ENCODE data around the gene FAM131B. TPM values are rescaled to one million over a fixed set of nuclear protein-coding genes. Genes with fewer than 3 reads are reported as not detected.

FAM131B gene
- total and polyA plus RNA-seq, 2 of the 8 experiments (the other 6 are each of a cell fraction or from before 2014, with no cell fraction given) = 23.1 to 38.2 TPM

DNA sequence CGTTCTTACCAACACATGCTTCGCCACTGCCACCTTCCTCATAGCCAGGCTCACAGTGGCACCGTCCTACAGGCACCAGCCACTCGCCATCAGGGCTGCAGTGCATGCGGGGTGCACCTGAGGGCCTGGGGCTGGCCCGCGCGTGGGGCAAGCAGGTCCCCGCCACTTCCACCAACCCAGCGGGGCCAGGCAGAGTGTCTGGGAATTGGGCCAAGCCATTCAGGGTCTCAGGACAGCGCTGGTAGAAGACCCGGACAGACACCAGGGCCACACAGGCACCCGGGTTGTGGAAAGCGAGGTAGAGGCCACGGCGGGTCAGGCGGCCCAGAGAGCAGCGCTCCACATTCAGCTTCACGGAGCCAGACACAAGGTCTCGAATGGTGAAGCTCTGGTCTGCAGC lies 37.1 kb upstream of the FAM131B start:
- peaks cover 46 to 71% (median 69%) of the 10 kb centered on the region in 4 experiments for H3K36me3 ChIP-seq (ENCODE audit: control insufficient read depth in 2 of 4, insufficient read depth in 4 of 4, low read length in 3 of 4)
- no peak overlapping the region for H3K23ac ChIP-seq (ENCODE audit: insufficient read length)
- H4K5ac ChIP-seq (ENCODE audit: insufficient read length, low read depth, low read length) = no peak overlapping the region
- no peak overlapping the region for H3K56ac ChIP-seq (replicated peaks; ENCODE audit: insufficient read length, low read depth, low read length)
- DNase-seq (ENCODE audit: low read depth in 1 of 2, low spot score in 2 of 2) = no peak
- WGBS, 2 experiments (ENCODE audit: extremely low coverage in 1 of 2, insufficient coverage in 1 of 2, insufficient read length in 1 of 2, insufficient replicate concordance in 2 of 2, low coverage in 1 of 2, low lambda C conversion rate in 2 of 2, missing lambda C conversion rate in 1 of 2) = 89% methylated on average over 20 of the region's 20 CpGs; no CpG with 5 or more reads in 1 of the 2 experiments
- H2BK20ac ChIP-seq (ENCODE audit: low read length) = no peak overlapping the region
- peaks cover 5% of the 10 kb centered on the region; the same call in 1 of the 2 replicates for H3K79me1 ChIP-seq (ENCODE audit: low read depth, low read length)
- no peak overlapping the region for H3K4ac ChIP-seq (replicated peaks; ENCODE audit: insufficient read length, low read depth, low read length)
- POLR2A ChIA-PET (ENCODE audit: partially characterized antibody) = interaction anchor here (1.1 to 25.2 kb wide), 4 partner anchors 9 to 23 kb away, joined by 3 to 518 read pairs (median 146); partner anchors contain the start of genes EPHA1 and ZYX
- no peaks in the 10 kb centered on the region for H3K23me2 ChIP-seq (ENCODE audit: low read depth, low read length)
- no peak overlapping the region for H2AFZ ChIP-seq (ENCODE audit: low read length)
- CTCF ChIA-PET (ENCODE audit: partially characterized antibody) = interaction anchor here (1.2 to 23.5 kb wide), 8 partner anchors 6 to 103 kb away, joined by 3 to 359 read pairs (median 26); partner anchors contain the start of genes EPHA1 and ZYX
- no peak overlapping the region for H4K8ac ChIP-seq (ENCODE audit: extremely low read depth, insufficient read depth, low read length)
- no peaks in the 10 kb centered on the region for H3K4me1 ChIP-seq (replicated peaks in 1 of 4; ENCODE audit: control insufficient read depth in 3 of 4, insufficient read depth in 4 of 4, low read length in 3 of 4)
- no peaks in the 10 kb centered on the region for H3K27me3 ChIP-seq (replicated peaks in 1 of 4; ENCODE audit: control insufficient read depth in 3 of 4, extremely low read depth in 1 of 4, insufficient read depth in 3 of 4, low read length in 3 of 4)
- no peak overlapping the region for H3K4me2 ChIP-seq (ENCODE audit: insufficient read depth in 1 of 2, low read depth in 2 of 2, low read length in 2 of 2)
- TF ChIP-seq GTF2F1 (IDR thresholded peaks at IDR 0.05; ENCODE audit: borderline replicate concordance, low read depth, low read length) (no peak), JUND (IDR thresholded peaks at IDR 0.05; ENCODE audit: low read length) (no peak)
- H3K27ac ChIP-seq (ENCODE audit: low read depth, low read length) = no peak overlapping the region
- H2BK15ac ChIP-seq (ENCODE audit: low read length) = no peak overlapping the region
- H2BK120ac ChIP-seq (replicated peaks; ENCODE audit: low read depth, low read length) = no peak overlapping the region
- H3K14ac ChIP-seq (ENCODE audit: insufficient read length) = no peak overlapping the region
- no peak overlapping the region for H3K18ac ChIP-seq (ENCODE audit: extremely low read depth, low read length)
- no peak for FAIRE-seq
- H4K20me1 ChIP-seq (replicated peaks in 1 of 2; ENCODE audit: control insufficient read depth in 1 of 2, insufficient read depth in 2 of 2, low read length in 2 of 2) = peaks cover 7 to 24% of the 10 kb centered on the region in 2 experiments
- peaks cover 0 to 21% of the 10 kb centered on the region in 2 experiments; a peak in 2 of 4 replicates for H3K79me2 ChIP-seq (ENCODE audit: control insufficient read depth in 1 of 2, insufficient read depth in 2 of 2, low read length in 2 of 2)
- no peak overlapping the region for H4K91ac ChIP-seq (replicated peaks; ENCODE audit: insufficient read length, low read length)
- no peak overlapping the region for H2AK5ac ChIP-seq (ENCODE audit: low read depth, low read length)
- H2BK12ac ChIP-seq (ENCODE audit: low read depth, low read length) = no peak overlapping the region
- no peaks in the 10 kb centered on the region for H3K9me3 ChIP-seq (ENCODE audit: insufficient read depth in 2 of 2, low read depth in 1 of 2, low read length in 1 of 2)
- no peak overlapping the region for H3K9ac ChIP-seq (replicated peaks in 1 of 4; ENCODE audit: extremely low read depth in 1 of 4, low read depth in 3 of 4, low read length in 3 of 4)
- H2BK5ac ChIP-seq (ENCODE audit: low read depth, low read length) = no peak overlapping the region
- H3K4me3 ChIP-seq (ENCODE audit: extremely low read depth in 1 of 4, insufficient read depth in 2 of 4, low read depth in 3 of 4, low read length in 4 of 4) = no peak overlapping the region
